HK-2 (cell line): Measurements from ENCODE around the gene TENT5C.

Experiments
- DNase-seq: peaks from one replicate; pipeline ENCODE4 v3.0.0-alpha.2; 2018; ENCODE audit not compliant: unreplicated experiment

The TENT5C gene

GRCh38 chr1:117592155-117592554 lies 13.7 kb upstream of the TENT5C start:
- no peak for DNase-seq

GRCh38 chr1:117594261-117594990 lies 11.4 kb upstream of the TENT5C start:
- DNase-seq = no peak

- DNase-seq = no peak
These were observed 9.7 kb upstream of the TENT5C start for GRCh38 chr1:117596023-117596720.

GRCh38 chr1:117598489-117598888 lies 7.4 kb upstream of the TENT5C start:
- DNase-seq = no peak

- DNase-seq = no peak
These were observed 6.3 kb upstream of the TENT5C start for GRCh38 chr1:117599286-117600221.

GRCh38 chr1:117600325-117600943 lies 5.4 kb upstream of the TENT5C start:
- no peak for DNase-seq

- no peak for DNase-seq
These were observed 4.9 kb upstream of the TENT5C start for GRCh38 chr1:117600966-117601365.

- DNase-seq = no peak
These were observed 3.0 kb upstream of the TENT5C start for GRCh38 chr1:117602862-117603261.

- DNase-seq = no peak
These were observed 579 bp upstream of the TENT5C start for GRCh38 chr1:117605164-117605773.

- no peak for DNase-seq
These were observed 992 bp downstream of the TENT5C start for GRCh38 chr1:117606649-117607430.

- no peak for DNase-seq
These were observed 1.6 kb downstream of the TENT5C start for GRCh38 chr1:117607471-117607870.

- no peak for DNase-seq
These were observed 2.3 kb downstream of the TENT5C start for GRCh38 chr1:117608115-117608615.

GRCh38 chr1:117608758-117609157 lies 2.9 kb downstream of the TENT5C start:
- no peak for DNase-seq

GRCh38 chr1:117609471-117609911 lies 3.6 kb downstream of the TENT5C start:
- no peak for DNase-seq

- DNase-seq = no peak
These were observed 4.2 kb downstream of the TENT5C start for GRCh38 chr1:117610036-117610435.

GRCh38 chr1:117611121-117611601 lies 5.3 kb downstream of the TENT5C start:
- no peak for DNase-seq

- DNase-seq = no peak
These were observed 6.1 kb downstream of the TENT5C start for GRCh38 chr1:117611894-117612483.

- DNase-seq = no peak
These were observed 6.8 kb downstream of the TENT5C start for GRCh38 chr1:117612517-117613248.
